ENCODE measurements around the gene SNX33.
"Not testable (repeated sequence)": the region's sequence is repeated elsewhere in the genome, so short reads cannot be mapped to it uniquely, and the experiment has no call there.

SNX33 gene

DNA sequence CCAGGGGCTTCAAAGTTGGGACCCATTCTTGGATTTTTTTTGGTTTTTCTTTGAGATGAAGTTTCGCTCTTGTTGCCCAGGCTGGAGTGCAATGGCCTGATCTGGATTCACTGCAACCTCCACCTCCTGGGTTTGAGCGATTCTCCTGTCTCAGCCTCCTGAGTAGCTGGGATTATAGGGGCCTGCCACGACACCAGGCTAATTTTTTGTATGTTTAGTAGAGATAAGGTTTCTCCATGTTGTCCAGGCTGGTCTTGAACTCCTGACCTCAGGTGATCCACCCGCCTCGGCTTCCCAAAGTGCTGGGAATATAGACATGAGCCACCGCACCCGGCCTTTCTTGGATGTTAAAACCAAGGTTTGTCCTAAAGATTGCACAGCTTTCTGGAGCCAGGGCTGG lies 13.8 kb upstream of the SNX33 start:
- H3K27ac Mint-ChIP-seq, H3K27me3 Mint-ChIP-seq, CTCF ChIA-PET, DNase-seq, H3K4me3 Mint-ChIP-seq, H3K9me3 Mint-ChIP-seq: not testable (repeated sequence)
- Mint-ChIP-seq H3K4me1 (peaks cover 33% of the 10 kb centered on the region), H3K36me3 (peaks cover 18% of the 10 kb centered on the region)

DNA sequence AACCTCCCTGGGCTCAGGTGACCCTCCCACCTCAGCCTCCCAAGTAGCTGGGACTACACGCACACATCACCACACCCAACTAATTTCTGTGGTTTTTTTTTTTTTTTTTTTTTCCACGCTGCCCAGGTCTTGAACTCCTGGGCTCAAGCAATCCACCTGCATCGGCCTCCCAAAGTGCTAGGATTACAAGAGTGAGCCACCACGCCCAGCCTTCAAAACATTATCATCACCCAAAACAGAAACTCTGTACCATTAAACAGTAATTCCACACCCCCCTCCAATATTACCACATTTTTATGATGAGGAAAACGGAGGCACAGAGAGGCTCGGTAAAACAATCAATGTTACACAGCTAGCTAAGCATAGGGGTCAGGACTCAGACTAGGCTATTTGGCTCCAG lies 11.7 kb upstream of the SNX33 start:
- Mint-ChIP-seq H3K9me3 (no peaks in the 10 kb centered on the region), H3K4me3 (no peak overlapping the region), H3K27me3 (no peaks in the 10 kb centered on the region), H3K4me1 (peaks cover 40% of the 10 kb centered on the region), H3K36me3 (peaks cover 25% of the 10 kb centered on the region), H3K27ac (peak overlapping the region; percentile 14)
- DNase-seq, result no peak
- CTCF ChIA-PET, result interaction anchor here (0.8 to 0.9 kb wide), 2 partner anchors 38 to 127 kb away, joined by 3 to 4 read pairs; no protein-coding TSS in a partner anchor

DNA sequence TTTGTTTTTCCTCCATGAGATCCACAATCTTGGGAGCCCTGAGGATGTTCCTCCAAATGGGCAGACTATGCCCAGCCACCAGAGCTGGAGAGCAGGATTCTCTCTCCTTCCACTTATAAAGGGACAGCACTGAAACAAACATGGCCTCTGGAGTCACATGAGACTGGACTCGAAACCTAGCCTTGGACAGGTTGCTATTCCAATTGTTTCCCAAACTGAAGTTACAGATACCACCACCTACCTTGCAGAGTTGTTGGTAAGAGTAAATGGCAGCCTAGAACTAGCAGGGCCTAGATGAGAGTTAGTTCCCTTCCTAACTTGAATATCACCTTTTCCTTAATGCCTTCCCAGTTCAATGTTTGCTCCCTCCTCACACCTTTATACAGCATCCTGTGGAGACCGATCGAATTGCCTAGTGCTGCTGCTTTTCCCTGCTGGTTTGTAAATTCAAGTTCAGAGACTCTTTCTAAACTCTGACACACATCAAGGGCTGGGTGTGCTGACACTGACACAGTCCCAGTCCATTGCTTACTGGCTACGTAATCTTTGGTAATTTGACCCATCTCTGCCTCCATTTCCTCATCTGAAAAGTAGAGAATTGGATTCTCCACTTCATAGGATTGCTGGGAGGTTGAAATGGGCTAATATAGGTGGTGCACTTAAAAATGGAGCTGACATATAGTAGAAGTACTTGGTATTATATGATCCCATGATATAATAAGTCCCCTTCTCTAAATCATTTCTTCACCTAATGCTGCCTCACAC lies 10.3 kb upstream of the SNX33 start:
- peak overlapping the region; percentile 15 for H3K27ac Mint-ChIP-seq

DNA sequence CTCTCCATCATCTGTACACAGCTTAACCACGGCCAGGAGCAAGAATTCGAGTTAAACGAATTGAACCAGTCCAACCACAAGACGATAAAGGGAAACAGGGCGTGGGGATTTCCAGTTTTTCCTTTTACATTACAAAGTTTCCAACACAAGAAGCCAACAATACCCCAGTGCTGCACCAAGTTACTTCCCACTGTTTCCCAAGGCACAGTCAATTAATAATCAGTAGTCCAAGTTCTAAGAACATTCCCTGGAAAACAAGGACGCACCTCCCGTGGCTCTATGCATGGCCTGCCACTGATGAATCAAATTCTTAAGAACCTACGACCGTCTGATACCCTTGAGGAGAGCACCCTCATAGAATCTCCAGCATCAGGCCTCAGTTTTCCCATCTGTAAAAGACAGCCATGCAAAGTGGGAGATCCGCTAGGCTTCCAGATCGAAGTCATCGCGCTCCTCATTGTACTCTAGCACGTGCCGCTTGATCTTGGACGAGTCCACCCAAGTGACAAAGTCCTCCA lies 8.5 kb upstream of the SNX33 start:
- Mint-ChIP-seq H3K27ac (peak overlapping the region; percentile 96), H3K36me3 (peaks cover 25% of the 10 kb centered on the region), H3K27me3 (peaks cover 6% of the 10 kb centered on the region), H3K4me3 (peak overlapping the region; percentile 96), H3K4me1 (peaks cover 46% of the 10 kb centered on the region), H3K9me3 (no peaks in the 10 kb centered on the region)
- CTCF ChIA-PET, result interaction anchor here (1.0 to 6.2 kb wide), 8 partner anchors 12 to 270 kb away, joined by 3 to 61 read pairs (median 16); partner anchors contain the start of genes MAN2C1, PTPN9 and SNUPN
- DNase-seq, result no peak

More for the DNA sequence above, 10.3 kb upstream of the SNX33 start:
- no peak for DNase-seq
- Mint-ChIP-seq H3K4me3 (peak overlapping the region; percentile 96), H3K36me3 (peaks cover 25% of the 10 kb centered on the region), H3K9me3 (no peaks in the 10 kb centered on the region), H3K4me1 (peaks cover 46% of the 10 kb centered on the region), H3K27me3 (no peaks in the 10 kb centered on the region)
- CTCF ChIA-PET, result interaction anchor here (1.0 to 6.2 kb wide), 6 partner anchors 10 to 268 kb away, joined by 4 to 61 read pairs (median 15); partner anchors contain the start of genes MAN2C1, PTPN9, SNUPN and SNX33

DNA sequence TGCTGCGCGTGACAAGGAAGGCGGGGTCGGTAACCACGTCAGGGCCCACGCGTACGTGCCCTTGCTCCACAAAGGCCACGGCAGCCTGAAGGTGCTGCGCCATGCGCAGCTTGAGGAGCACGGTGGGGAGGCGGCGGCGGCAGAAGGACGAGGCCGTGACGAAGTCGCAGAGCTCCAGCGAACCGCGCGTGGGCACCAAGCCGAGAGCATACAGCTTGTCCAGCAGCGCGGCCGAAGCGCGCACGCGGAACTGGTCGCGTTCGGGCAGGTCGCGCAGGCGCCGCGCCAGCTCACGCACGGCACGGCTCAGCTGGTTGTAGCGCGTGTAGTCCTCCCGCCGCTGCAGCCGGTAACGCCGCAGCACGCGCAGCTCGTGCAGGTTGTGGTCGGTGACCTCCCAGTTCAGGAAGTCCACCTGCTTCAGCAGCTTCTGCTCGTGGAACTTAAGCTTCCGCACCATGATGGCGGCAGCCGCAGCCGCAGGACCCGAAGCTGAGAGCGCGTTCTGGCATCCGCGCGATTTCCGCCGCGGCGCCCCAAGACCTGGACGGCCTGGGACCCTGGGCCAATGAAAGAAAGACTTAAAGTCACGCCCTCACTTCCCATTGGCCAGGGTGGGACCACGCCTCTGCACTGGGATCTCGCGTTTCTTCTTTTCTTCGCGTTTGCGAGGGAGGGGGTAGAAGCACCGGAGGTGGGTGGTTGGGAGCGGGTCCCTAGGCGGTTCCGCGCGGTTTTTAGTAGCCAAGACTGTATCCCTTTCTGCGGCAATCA lies 7.8 kb upstream of the SNX33 start, which contains the start of gene IMP3:
IMP3 (minus strand) TSS at position 516 of the 774 bp plus-strand sequence; CDS start at position 460, 56 bp downstream.
- CTCF ChIA-PET, result interaction anchor here (0.6 to 6.2 kb wide), 14 partner anchors 10 to 271 kb away, joined by 3 to 61 read pairs (median 6); partner anchors contain the start of genes MAN2C1, PTPN9 and SNUPN
- Mint-ChIP-seq H3K36me3 (peaks cover 25% of the 10 kb centered on the region), H3K27ac (peak within 1 kb of the TSS; percentile 96), H3K27me3 (peaks cover 12% of the 10 kb centered on the region), H3K9me3 (no peaks in the 10 kb centered on the region), H3K4me3 (peak within 1 kb of the TSS; percentile 96), H3K4me1 (peaks cover 46% of the 10 kb centered on the region)
- peak; percentile 97 for DNase-seq

DNA sequence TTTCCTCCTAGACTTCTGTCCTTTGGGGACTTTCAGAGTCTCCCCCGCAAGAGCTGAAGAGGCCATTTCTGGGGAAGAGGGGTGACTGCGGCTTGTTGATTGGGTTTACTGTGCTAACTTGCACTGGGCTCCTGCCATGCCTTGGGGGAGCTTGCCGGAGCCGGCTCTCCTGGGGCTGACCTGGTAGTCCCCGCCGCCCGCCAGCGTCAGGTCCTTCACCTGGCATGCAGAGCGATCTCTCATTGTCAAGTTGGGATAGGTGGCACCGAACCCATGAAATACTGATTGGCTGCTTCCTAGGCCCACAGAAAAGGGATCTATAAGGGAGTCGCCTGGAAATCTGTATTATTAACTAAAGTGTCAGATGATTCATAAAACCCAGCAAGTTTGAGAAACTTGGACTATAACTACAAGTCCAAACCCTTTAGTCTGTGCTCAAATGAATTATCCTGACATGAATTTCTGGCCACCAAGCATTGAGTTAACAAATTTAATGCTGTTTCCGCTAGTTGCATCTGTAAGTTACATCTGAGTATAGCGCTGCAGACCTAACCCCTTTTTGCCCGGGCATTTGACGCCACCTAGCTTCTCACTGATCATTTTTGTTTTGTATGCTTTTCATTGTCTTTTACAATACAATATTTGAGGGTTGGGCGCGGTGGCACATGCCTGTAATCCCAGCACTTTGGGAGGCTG lies 7.1 kb upstream of the SNX33 start:
- CTCF ChIA-PET, result interaction anchor here (0.6 to 6.2 kb wide), 17 partner anchors 9 to 292 kb away, joined by 3 to 61 read pairs (median 5); partner anchors contain the start of genes MAN2C1, PTPN9 and SNUPN
- Mint-ChIP-seq H3K9me3 (no peaks in the 10 kb centered on the region), H3K4me3 (peak overlapping the region; percentile 96), H3K27me3 (peaks cover 19% of the 10 kb centered on the region), H3K36me3 (peaks cover 25% of the 10 kb centered on the region), H3K4me1 (peaks cover 46% of the 10 kb centered on the region), H3K27ac (peak overlapping the region; percentile 96)
- peak; percentile 77 for DNase-seq

DNA sequence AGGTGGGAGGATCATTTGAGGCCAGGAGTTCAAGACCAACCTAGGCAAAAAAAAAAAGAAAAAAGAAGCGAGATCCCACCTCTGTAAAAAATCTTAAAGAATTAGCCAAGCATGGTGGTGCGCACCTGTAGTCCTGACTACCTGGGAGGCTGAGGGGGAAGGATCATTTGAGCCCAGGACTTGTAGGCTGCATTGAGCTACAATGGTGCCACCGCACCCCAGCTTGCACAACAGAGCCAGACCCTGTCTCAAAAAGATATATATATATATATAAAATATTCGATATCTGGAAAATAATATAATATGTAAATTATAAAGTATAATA lies 6.6 kb upstream of the SNX33 start:
- H3K36me3 Mint-ChIP-seq, result peaks cover 25% of the 10 kb centered on the region
- no peak for DNase-seq
- peak overlapping the region; percentile 96 for H3K4me3 Mint-ChIP-seq
- H3K27ac Mint-ChIP-seq, result peak overlapping the region; percentile 96
- H3K4me1 Mint-ChIP-seq, result peaks cover 42% of the 10 kb centered on the region
- CTCF ChIA-PET, result interaction anchor here (1.0 to 6.2 kb wide), 12 partner anchors 9 to 292 kb away, joined by 3 to 61 read pairs (median 4); partner anchors contain the start of gene MAN2C1
- no peaks in the 10 kb centered on the region for H3K9me3 Mint-ChIP-seq
- peaks cover 24% of the 10 kb centered on the region for H3K27me3 Mint-ChIP-seq

DNA sequence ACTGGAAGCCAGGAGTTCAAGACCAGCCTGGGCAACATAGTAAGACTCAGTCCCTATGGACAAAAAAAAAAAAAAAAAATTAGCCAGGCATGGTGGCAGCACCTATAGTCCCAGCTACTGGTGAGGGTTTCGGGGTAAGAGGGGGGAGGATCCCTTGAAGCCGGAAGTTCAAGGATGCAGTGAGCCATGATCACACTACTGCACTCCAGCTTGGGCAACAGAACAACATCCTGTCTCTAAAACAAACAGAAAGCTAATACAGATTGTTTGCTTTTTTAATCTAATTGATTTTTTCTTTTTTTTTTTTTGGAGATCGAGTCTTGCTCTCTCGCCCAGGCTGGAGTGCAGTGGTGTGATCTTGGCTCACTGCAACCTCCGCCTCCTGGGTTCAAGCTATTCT lies 6.1 kb upstream of the SNX33 start:
- DNase-seq, result no peak
- CTCF ChIA-PET, result interaction anchor here (0.7 to 6.2 kb wide), 11 partner anchors 10 to 276 kb away, joined by 3 to 61 read pairs (median 5); partner anchors contain the start of genes MAN2C1 and PTPN9
- Mint-ChIP-seq H3K4me1 (peaks cover 44% of the 10 kb centered on the region), H3K4me3 (no peak overlapping the region), H3K27me3 (peaks cover 28% of the 10 kb centered on the region), H3K27ac (no peak overlapping the region), H3K9me3 (no peaks in the 10 kb centered on the region), H3K36me3 (peaks cover 25% of the 10 kb centered on the region)

DNA sequence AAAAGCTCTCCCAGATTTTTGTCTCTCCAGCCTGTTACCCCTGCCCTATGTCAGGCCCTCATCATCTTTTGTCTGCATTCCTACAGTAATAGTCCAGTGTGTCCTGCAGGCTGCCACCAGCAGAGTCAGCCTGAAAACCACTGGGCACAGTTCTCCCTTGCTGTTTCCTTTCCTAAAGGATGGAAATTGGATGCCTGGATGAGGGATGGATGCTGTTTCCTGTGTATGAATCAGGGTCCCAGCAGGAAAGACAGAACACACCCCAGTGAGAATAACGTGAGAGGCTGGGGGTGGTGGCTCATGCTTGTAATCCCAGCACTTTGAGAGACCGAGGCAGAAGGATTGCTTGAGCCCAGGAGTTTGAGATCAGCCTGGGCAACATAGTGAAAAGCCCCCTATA lies 3.3 kb upstream of the SNX33 start:
- peaks cover 55% of the 10 kb centered on the region for H3K27me3 Mint-ChIP-seq
- H3K36me3 Mint-ChIP-seq, result peaks cover 3% of the 10 kb centered on the region
- CTCF ChIA-PET, result interaction anchor here (1.2 to 1.5 kb wide), 2 partner anchors 46 to 135 kb away, joined by 3 to 4 read pairs; no protein-coding TSS in a partner anchor
- H3K9me3 Mint-ChIP-seq, result no peaks in the 10 kb centered on the region
- no peak overlapping the region for H3K4me3 Mint-ChIP-seq
- no peak for DNase-seq
- peaks cover 23% of the 10 kb centered on the region for H3K4me1 Mint-ChIP-seq
- peak overlapping the region; percentile 66 for H3K27ac Mint-ChIP-seq

DNA sequence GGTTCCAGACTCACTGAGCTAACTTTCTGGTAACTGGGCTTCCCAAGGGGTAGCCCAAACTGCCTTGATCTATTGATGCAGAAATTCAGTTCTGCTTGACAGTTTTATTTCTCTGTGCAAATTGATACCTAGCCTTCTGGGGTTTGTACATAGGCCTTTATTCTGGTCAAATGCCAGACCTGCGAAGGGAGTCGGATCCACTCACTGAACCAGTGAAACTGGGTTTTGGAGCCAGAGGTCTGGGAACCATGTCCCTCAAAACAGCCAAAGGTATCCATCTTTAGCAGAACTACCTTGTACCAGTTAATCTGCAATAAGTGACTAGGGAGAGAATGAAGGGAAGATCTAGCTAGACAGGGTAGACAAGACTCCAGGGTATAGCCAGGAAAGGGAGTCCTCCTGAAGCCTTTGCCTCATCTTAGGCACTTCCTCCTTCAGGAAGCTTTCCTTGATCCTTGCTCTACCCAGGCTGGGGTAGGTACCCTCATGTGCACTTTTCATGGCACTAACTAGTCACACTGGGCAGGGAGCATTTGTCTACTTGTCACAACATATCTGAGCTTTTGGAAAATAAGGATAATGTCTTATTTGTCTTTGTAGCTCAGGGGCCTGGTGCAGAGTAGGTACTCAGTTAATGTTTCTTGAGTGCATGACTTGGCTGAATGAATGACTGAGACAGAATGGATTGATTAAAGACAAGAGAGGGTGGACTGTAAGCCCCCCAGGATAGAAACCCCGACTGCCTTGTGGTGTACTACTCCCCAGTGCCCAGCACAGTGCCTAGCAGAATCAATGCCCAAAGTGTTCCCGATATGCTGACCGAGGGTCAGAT lies 1.4 kb upstream of the SNX33 start:
- DNase-seq, result no peak
- CTCF ChIA-PET, result interaction anchor here (0.7 to 2.5 kb wide), 5 partner anchors 40 to 279 kb away, joined by 3 to 15 read pairs (median 7); partner anchors contain the start of gene MAN2C1
- peaks cover 61% of the 10 kb centered on the region for H3K27me3 Mint-ChIP-seq
- H3K9me3 Mint-ChIP-seq, result no peaks in the 10 kb centered on the region
- peaks cover 21% of the 10 kb centered on the region for H3K4me1 Mint-ChIP-seq
- no peaks in the 10 kb centered on the region for H3K36me3 Mint-ChIP-seq
- no peak overlapping the region for H3K27ac Mint-ChIP-seq
- peak overlapping the region; percentile 84 for H3K4me3 Mint-ChIP-seq

DNA sequence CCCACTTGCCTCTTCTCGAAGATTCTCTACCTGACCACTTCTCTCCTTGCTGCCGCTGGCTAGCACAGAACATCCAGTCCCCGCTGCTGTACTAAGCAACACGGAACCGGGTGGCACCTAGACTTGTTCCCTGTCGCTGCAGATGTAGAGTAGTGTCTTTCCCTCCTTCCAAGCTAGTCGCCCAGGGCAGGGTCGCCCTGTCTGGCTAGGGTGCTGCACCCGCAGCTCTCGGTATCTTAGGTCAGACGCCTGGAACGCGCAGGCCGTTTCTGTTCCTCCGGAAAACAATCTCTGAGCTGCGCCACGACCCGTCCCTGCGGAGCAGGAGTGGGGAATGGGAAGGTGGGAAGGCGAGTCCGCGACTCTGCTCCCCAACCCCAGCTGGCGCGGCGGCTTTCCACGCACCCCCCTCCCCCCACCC lies 758 bp upstream of the SNX33 start:
- H3K4me3 Mint-ChIP-seq, result peak overlapping the region; percentile 84
- H3K9me3 Mint-ChIP-seq, result no peaks in the 10 kb centered on the region
- CTCF ChIA-PET, result interaction anchor here (0.6 to 2.5 kb wide), 8 partner anchors 9 to 279 kb away, joined by 3 to 15 read pairs (median 4); partner anchors contain the start of gene MAN2C1
- H3K4me1 Mint-ChIP-seq, result peaks cover 27% of the 10 kb centered on the region
- DNase-seq, result no peak
- no peak overlapping the region for H3K27ac Mint-ChIP-seq
- H3K27me3 Mint-ChIP-seq, result peaks cover 61% of the 10 kb centered on the region
- H3K36me3 Mint-ChIP-seq, result no peaks in the 10 kb centered on the region

DNA sequence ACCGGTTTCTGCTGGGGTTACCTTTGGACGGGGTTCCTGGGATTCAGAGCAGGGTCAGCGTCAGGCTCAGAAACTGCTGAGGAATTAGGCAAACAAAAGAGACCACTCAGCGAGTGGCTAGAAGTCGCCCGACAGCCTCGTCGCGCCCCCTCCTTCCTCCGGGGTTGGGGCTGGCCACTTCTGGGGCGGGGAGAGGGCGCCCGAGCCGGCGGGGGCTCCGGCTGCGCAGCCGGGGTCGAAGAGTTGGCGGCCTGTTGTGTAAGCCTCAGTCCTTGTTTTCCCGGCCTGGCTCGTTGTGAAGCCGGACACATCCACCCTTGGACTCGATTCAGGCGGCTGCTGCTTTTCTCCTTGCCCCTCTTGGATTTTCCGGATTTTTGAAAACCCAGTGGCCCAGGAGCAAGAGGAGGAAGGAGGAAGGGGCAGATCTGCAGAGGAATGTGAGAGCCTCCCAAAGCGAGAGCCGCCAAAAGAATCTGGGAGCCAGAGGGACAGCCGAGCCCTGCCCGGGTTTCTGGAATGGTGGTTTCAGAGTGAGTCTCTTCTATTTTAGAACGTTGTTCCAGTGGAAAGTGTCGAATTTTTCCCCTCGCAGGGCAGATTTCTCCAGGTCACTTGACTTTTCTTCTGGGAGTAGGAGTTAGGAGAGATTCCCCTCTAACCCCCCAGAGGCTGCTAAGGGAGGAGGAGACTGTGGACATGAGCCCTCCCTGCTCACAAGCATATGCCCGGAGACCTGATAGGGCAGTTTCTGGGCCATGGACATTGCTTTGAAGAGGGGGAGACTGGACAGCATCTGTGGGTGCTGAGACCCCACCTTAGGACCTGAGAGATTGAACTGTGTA lies 666 bp downstream of the SNX33 start:
- CTCF ChIA-PET, result interaction anchor here (1.0 to 2.2 kb wide), 6 partner anchors 11 to 281 kb away, joined by 3 to 15 read pairs (median 4); partner anchors contain the start of gene MAN2C1
- Mint-ChIP-seq H3K4me3 (peak overlapping the region; percentile 76), H3K27me3 (peaks cover 61% of the 10 kb centered on the region), H3K36me3 (no peaks in the 10 kb centered on the region), H3K9me3 (no peaks in the 10 kb centered on the region), H3K4me1 (peaks cover 25% of the 10 kb centered on the region), H3K27ac (peak overlapping the region; percentile 64)
- no peak for DNase-seq

All from activated naive CD4-positive, alpha-beta T cell treated with anti-CD3 and anti-CD28 coated beads, Interleukin-2, amount 10 ng/mL, durations not matched to agents 7 days and 5 days (primary cell).